Endothelial cell of umbilical vein (primary cell): ENCODE data around the gene CAPN15. TPM values are rescaled to one million over a fixed set of nuclear protein-coding genes. Genes with fewer than 3 reads are reported as not detected.
A peak's percentile ranks its signal among the peaks of the same experiment; 100 is the strongest.

Source experiments
- BruUV-seq: library from RNA; stranded (reverse); fragments of 400-500 nt; replicated peaks from 2 replicates; lab custom pipeline; 2021; lab: Mats Ljungman, UMichigan
- CTCF ChIA-PET: fragments of 300-600, 350-600 bp; sonication (Branson Sonifier 250); formaldehyde crosslinking; loops from one replicate; lab custom pipeline; 2021; ENCODE audit warnings: antibody characterized with exemption, inconsistent platforms; lab: Charles Lee
- POLR2A ChIA-PET: fragments of 300-600, 350-600 bp; sonication (Branson Sonifier 250); formaldehyde crosslinking; loops from one replicate; lab custom pipeline; 2021; ENCODE audit warnings: antibody characterized with exemption, inconsistent platforms; lab: Charles Lee
- DNase-seq: peaks from one replicate; pipeline ENCODE4 v3.0.0-alpha.2; 2011; ENCODE audit warnings: low read depth, low spot score
- FAIRE-seq: peaks from 2 replicates; lab custom pipeline; 2011; peaks lifted over from hg19 to GRCh38; lab: Jason Lieb, UNC
- H2AFZ ChIP-seq: 2 replicates; pipeline ENCODE4 v1.6.0; 2012; ENCODE audit warnings: low read depth, low read length, control low read depth, inconsistent platforms
- H3K27ac ChIP-seq: 2 replicates; pipeline ENCODE4 v1.5.1; 2011; ENCODE audit warnings: low read depth, mild to moderate bottlenecking, control low read depth, low read length, moderate library complexity; ENCODE audit not compliant: insufficient read depth
- H3K27me3 ChIP-seq, 2 experiments: 2 replicates each; pipeline versions ENCODE4 v1.6.0 to v1.6.1; 2011; ENCODE audit warnings: low read length in 2 of 2, mixed read lengths in 1 of 2; ENCODE audit not compliant: control insufficient read depth in 2 of 2, insufficient read depth in 2 of 2
- H3K36me3 ChIP-seq, 2 experiments: 2 replicates in 1 of 2; 3 replicates in 1 of 2; pipeline ENCODE4 v1.5.1; 2011; ENCODE audit warnings: low read length in 2 of 2, mild to moderate bottlenecking in 1 of 2, moderate library complexity in 1 of 2; ENCODE audit not compliant: control insufficient read depth in 2 of 2, insufficient read depth in 2 of 2; ENCODE audit errors: extremely low read depth in 1 of 2
- H3K4me1 ChIP-seq: 3 replicates; pipeline ENCODE4 v1.5.1; 2011; ENCODE audit warnings: mild to moderate bottlenecking, low read length; ENCODE audit not compliant: control insufficient read depth, insufficient read depth; ENCODE audit errors: extremely low read depth
- H3K4me2 ChIP-seq: 2 replicates; pipeline ENCODE4 v1.6.1; 2011; ENCODE audit warnings: low read length, control low read depth, mixed read lengths; ENCODE audit not compliant: insufficient read depth
- H3K4me3 ChIP-seq, 3 experiments: fragments of 200-600 bp in 1 of 3; sonication (generic), shearing (Covaris generic) in 1 of 3; replicated peaks in 1 of 3; 2 replicates each; pipeline ENCODE4 v1.5.1; 2011 to 2016; ENCODE audit warnings: control low read depth in 3 of 3, low read length in 3 of 3, mild to moderate bottlenecking in 2 of 3, inconsistent platforms in 1 of 3, low read depth in 1 of 3, moderate library complexity in 1 of 3; ENCODE audit not compliant: insufficient read depth in 1 of 3
- H3K79me2 ChIP-seq: 2 replicates; pipeline ENCODE4 v1.6.0; 2012; ENCODE audit warnings: low read length, inconsistent platforms; ENCODE audit not compliant: control insufficient read depth, insufficient read depth
- H3K9ac ChIP-seq: replicated peaks from 2 replicates; pipeline ENCODE3; 2011; ENCODE audit warnings: low read length, control low read depth; ENCODE audit not compliant: insufficient read depth; ENCODE audit errors: extremely low read depth
- H3K9me1 ChIP-seq: replicated peaks from 3 replicates; pipeline ENCODE4 v1.6.0; 2011; ENCODE audit warnings: mild to moderate bottlenecking, low read length; ENCODE audit not compliant: control insufficient read depth, insufficient read depth; ENCODE audit errors: extremely low read depth
- H3K9me3 ChIP-seq: replicated peaks from 2 replicates; pipeline ENCODE4 v1.5.1; 2012; ENCODE audit warnings: low read length, inconsistent platforms; ENCODE audit not compliant: control insufficient read depth, insufficient read depth
- H4K20me1 ChIP-seq: replicated peaks from 2 replicates; pipeline ENCODE3; 2011; ENCODE audit warnings: mild to moderate bottlenecking, low read length; ENCODE audit not compliant: control insufficient read depth, insufficient read depth; ENCODE audit errors: extremely low read depth
- EZH2 ChIP-seq: IDR thresholded peaks from 2 replicates; pipeline ENCODE4 v1.6.1; 2012; ENCODE audit warnings: borderline replicate concordance, low read depth, mild to moderate bottlenecking, moderate library complexity, low read length, inconsistent platforms; ENCODE audit not compliant: severe bottlenecking
- FOS ChIP-seq: IDR thresholded peaks from 2 replicates; pipeline ENCODE4 v1.6.1; 2011; ENCODE audit warnings: mild to moderate bottlenecking, low read length, moderate library complexity, borderline replicate concordance; ENCODE audit not compliant: insufficient read depth
- GATA2 ChIP-seq: IDR thresholded peaks from 2 replicates; pipeline ENCODE4 v1.7.0; 2011; ENCODE audit warnings: low read depth, mild to moderate bottlenecking, moderate library complexity, mixed read lengths, low read length; ENCODE audit not compliant: insufficient read length, insufficient read depth
- JUN ChIP-seq: IDR thresholded peaks from 2 replicates; pipeline ENCODE4 v1.6.1; 2011; ENCODE audit warnings: borderline replicate concordance, low read depth; ENCODE audit not compliant: insufficient read length, insufficient read depth
- MYC ChIP-seq: IDR thresholded peaks from one replicate; pipeline ENCODE4 v1.6.1; 2011; ENCODE audit warnings: mild to moderate bottlenecking, low read depth, low read length
- POLR2A ChIP-seq: IDR thresholded peaks from 2 replicates; pipeline ENCODE4 v1.6.1; 2012; ENCODE audit warnings: low read depth, mild to moderate bottlenecking, control low read depth, low read length
- POLR2AphosphoS5 ChIP-seq: IDR thresholded peaks from 2 replicates; pipeline ENCODE4 v1.6.1; 2012; ENCODE audit warnings: low read depth, mild to moderate bottlenecking, control low read depth, low read length, moderate library complexity; ENCODE audit not compliant: insufficient read depth
- dilution Hi-C: fragments of 300-500 bp; cut with MboI; formaldehyde crosslinking; loops from one replicate; pipeline ENCODE4 v1.15.0; 2019; ENCODE audit warnings: low sequenced_read_pairs; ENCODE audit not compliant: extremely low pct_ligation_motif_present
- intact Hi-C: fragments of 100-400 bp; cut with micrococcal nuclease; formaldehyde crosslinking; loops from one replicate; pipeline ENCODE4 v1.10.0; 2022
- polyA plus RNA-seq, 4 experiments: library from polyadenylated mRNA; depleted of rRNA in 3 of 4; stranded (reverse) in 3 of 4; unstranded in 1 of 4; fragments of >200 nt; gene quantifications; 2 replicates each; pipeline versions ENCODE4 v1.2.1 to v1.2.3, GENCODE V29; 2011 to 2012; ENCODE audit warnings: missing spikeins in 1 of 4
- total RNA-seq: library from RNA; stranded (reverse); gene quantifications from 2 replicates; pipeline ENCODE4 v1.2.3, GENCODE V29; 2021
- TF ChIP-seq, protein P1 (sequence below), 2 donors: IDR thresholded peaks; 1 replicate in 1 of 2; 2 replicates in 1 of 2; pipeline ENCODE4 v1.5.1; 2011; ENCODE audit warnings: low read length in 2 of 2, mild to moderate bottlenecking in 2 of 2, moderate library complexity in 2 of 2, control low read depth in 1 of 2, inconsistent platforms in 1 of 2, low read depth in 1 of 2; ENCODE audit not compliant: insufficient read depth in 1 of 2; ENCODE audit errors: extremely low read depth in 1 of 2
- TF ChIP-seq, protein P2 (sequence below): IDR thresholded peaks from 2 replicates; pipeline ENCODE4 v1.6.1; 2011; ENCODE audit not compliant: insufficient read depth, insufficient read length

Gene CAPN15
- total and polyA plus RNA-seq, 2 donors (not counting 3 experiments of a cell fraction or from before 2014, with no cell fraction given) = 33.9 to 65.0 TPM

DNA sequence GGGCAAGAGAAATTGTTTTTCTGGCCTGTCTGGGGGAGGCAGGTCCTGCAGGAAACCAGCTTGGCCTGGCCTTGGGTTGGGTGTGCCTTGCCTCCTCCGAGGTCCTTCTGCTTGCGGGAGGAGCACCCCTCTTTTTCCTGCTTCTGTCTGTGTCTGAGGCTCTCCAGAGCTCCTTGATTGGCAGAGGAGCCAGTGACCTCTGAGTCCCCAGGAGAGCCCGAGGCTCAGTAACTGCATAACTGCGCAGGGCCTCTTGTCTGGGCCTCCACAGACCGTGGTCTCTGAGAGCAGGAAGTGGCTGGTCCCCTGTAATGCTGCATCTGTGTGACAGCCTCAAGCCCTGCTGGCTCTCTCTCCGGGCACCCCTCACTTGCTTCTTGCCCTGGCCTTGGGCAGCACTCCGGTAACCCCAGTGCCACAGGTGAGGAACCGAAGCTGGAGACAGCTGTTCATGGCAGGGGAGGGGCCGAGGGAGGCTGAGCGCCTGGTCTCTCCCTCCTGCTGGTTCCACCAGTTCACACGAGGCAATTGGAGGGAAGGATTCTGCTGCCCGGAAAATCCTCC lies 1.6 kb downstream of the CAPN15 start:
- Histone ChIP-seq H4K20me1 (no peaks in the 10 kb centered on the region), H2AFZ (no peak overlapping the region), H3K9ac (peak overlapping the region; percentile 50), H3K4me3 (peak overlapping the region; percentile 42 to 81 (median 78)), H3K4me2 (peak overlapping the region; percentile 87), H3K9me3 (no peaks in the 10 kb centered on the region), H3K27me3 (no peaks in the 10 kb centered on the region), H3K79me2 (peaks cover 69% of the 10 kb centered on the region), H3K9me1 (no peaks in the 10 kb centered on the region), H3K27ac (peak overlapping the region; percentile 51), H3K36me3 (peaks cover 0 to 2% of the 10 kb centered on the region in 2 experiments), H3K4me1 (peaks cover 35% of the 10 kb centered on the region)
- FAIRE-seq (peak; percentile 82), DNase-seq (no peak)
- ChIA-PET CTCF (no interaction called here), POLR2A (no interaction called here)
- dilution Hi-C loops (no loop called here), intact Hi-C loops (loop anchor here (5.0 kb wide), 1 partner anchor 38 kb away; the partner anchor contains the start of genes NHLRC4 and PIGQ)
- TF ChIP-seq JUN (no peak), POLR2A (peak; percentile 6), EZH2 (no peak), MYC (no peak), FOS (no peak), GATA2 (no peak), POLR2AphosphoS5 (peak; percentile 7)
- TF ChIP-seq, protein P1, sequence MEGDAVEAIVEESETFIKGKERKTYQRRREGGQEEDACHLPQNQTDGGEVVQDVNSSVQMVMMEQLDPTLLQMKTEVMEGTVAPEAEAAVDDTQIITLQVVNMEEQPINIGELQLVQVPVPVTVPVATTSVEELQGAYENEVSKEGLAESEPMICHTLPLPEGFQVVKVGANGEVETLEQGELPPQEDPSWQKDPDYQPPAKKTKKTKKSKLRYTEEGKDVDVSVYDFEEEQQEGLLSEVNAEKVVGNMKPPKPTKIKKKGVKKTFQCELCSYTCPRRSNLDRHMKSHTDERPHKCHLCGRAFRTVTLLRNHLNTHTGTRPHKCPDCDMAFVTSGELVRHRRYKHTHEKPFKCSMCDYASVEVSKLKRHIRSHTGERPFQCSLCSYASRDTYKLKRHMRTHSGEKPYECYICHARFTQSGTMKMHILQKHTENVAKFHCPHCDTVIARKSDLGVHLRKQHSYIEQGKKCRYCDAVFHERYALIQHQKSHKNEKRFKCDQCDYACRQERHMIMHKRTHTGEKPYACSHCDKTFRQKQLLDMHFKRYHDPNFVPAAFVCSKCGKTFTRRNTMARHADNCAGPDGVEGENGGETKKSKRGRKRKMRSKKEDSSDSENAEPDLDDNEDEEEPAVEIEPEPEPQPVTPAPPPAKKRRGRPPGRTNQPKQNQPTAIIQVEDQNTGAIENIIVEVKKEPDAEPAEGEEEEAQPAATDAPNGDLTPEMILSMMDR (IDR thresholded peaks at IDR 0.05; ENCODE audit: extremely low read depth in 1 of 2, insufficient read depth in 1 of 2, low read depth in 1 of 2, low read length in 2 of 2) = no peak
- TF ChIP-seq, protein P2, sequence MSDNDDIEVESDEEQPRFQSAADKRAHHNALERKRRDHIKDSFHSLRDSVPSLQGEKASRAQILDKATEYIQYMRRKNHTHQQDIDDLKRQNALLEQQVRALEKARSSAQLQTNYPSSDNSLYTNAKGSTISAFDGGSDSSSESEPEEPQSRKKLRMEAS = no peak
- no TSS peak for BruUV-seq
